Natural killer cell (primary cell): ENCODE measurements around the gene C2CD2. TPM values are rescaled to one million over a fixed set of nuclear protein-coding genes. Genes with fewer than 3 reads are reported as not detected.

Experiments
- ATAC-seq, 3 donors: fragments of 150-1000 bp in 2 of 3; fragments of 200-7000 bp in 1 of 3; cut with Tn5 transposase; 1 replicate in 1 of 3; 2 replicates in 2 of 3; pipeline ENCODE4 v1.10.0; 2021; ENCODE audit warnings: mild to moderate bottlenecking in 2 of 3, moderate library complexity in 2 of 3
- DNase-seq, 2 donors: peaks; one replicate each; pipeline versions ENCODE4 v3.0.0 to v3.0.0-alpha.2; 2013 to 2021; ENCODE audit warnings: mixed read lengths in 1 of 2
- H3K27ac ChIP-seq: one replicate; pipeline ENCODE4 v1.5.1; 2013; ENCODE audit warnings: mild to moderate bottlenecking, low read length
- H3K27me3 ChIP-seq: one replicate; pipeline ENCODE4 v1.6.1; 2013; ENCODE audit warnings: low read length; ENCODE audit not compliant: control insufficient read depth, insufficient read depth
- H3K36me3 ChIP-seq: one replicate; pipeline ENCODE4 v1.6.1; 2013; ENCODE audit warnings: low read length; ENCODE audit not compliant: control insufficient read depth, insufficient read depth
- H3K4me1 ChIP-seq: one replicate; pipeline ENCODE4 v1.6.1; 2013; ENCODE audit warnings: low read length; ENCODE audit not compliant: control insufficient read depth, insufficient read depth
- H3K4me3 ChIP-seq: one replicate; pipeline ENCODE4 v1.5.1; 2013; ENCODE audit warnings: low read length
- H3K9me3 ChIP-seq: one replicate; pipeline ENCODE4 v1.6.1; 2013; ENCODE audit warnings: low read length; ENCODE audit not compliant: control insufficient read depth, insufficient read depth
- H3K27ac Mint-ChIP-seq, 2 donors: one replicate each; pipeline ENCODE4 v1.8.0; 2022; ENCODE audit warnings: mild to moderate bottlenecking in 2 of 2, mixed read lengths in 2 of 2, moderate library complexity in 1 of 2
- H3K27me3 Mint-ChIP-seq, 2 donors: one replicate each; pipeline ENCODE4 v1.8.0; 2022; ENCODE audit warnings: low read depth in 2 of 2, mixed read lengths in 2 of 2
- H3K36me3 Mint-ChIP-seq: one replicate; pipeline ENCODE4 v1.8.0; 2022; ENCODE audit warnings: mixed read lengths
- H3K4me1 Mint-ChIP-seq, 2 donors: one replicate each; pipeline ENCODE4 v1.8.0; 2022; ENCODE audit warnings: mixed read lengths in 2 of 2
- H3K4me3 Mint-ChIP-seq: one replicate; pipeline ENCODE4 v1.8.0; 2022; ENCODE audit warnings: mild to moderate bottlenecking, moderate library complexity, mixed read lengths
- H3K9me3 Mint-ChIP-seq, 2 donors: one replicate each; pipeline ENCODE4 v1.8.0; 2022; ENCODE audit warnings: mixed read lengths in 2 of 2
- CTCF ChIP-seq: fragments of 200-600 bp; IDR thresholded peaks from one replicate; pipeline ENCODE4 v1.8.0; 2022; ENCODE audit warnings: antibody characterized with exemption
- WGBS: methylation state at CpG from one replicate; pipeline ENCODE4 v1.1.7; 2013; ENCODE audit warnings: missing lambda C conversion rate; ENCODE audit not compliant: insufficient coverage; 5-methylcytosine and 5-hydroxymethylcytosine counted together
- intact Hi-C: fragments of 100-400 bp; cut with micrococcal nuclease; formaldehyde crosslinking; loops from one replicate; pipeline ENCODE4 v1.14.2; 2022
- total RNA-seq, 4 donors: library from RNA; stranded (reverse); fragments of 120-200 nt in 1 of 4; gene quantifications; one replicate each; pipeline versions ENCODE4 v1.2.3 to v1.2.4, GENCODE V29; 2013 to 2022

The C2CD2 gene
- total RNA-seq, 3 donors from 2014 or later (not counting 1 experiment from before 2014, with no cell fraction given): 2.1 to 10.1 (median 8.9) TPM

- Histone ChIP-seq H3K27me3 (no peaks in the 10 kb centered on the region), H3K9me3 (no peaks in the 10 kb centered on the region), H3K4me3 (no peak overlapping the region), H3K27ac (no peak overlapping the region), H3K4me1 (no peaks in the 10 kb centered on the region), H3K36me3 (peaks cover 6% of the 10 kb centered on the region)
- 94% methylated on average over 19 of the region's 21 CpGs for WGBS
- Mint-ChIP-seq H3K36me3 (peaks cover 9% of the 10 kb centered on the region), H3K27ac (no peak overlapping the region), H3K4me1 (no peaks in the 10 kb centered on the region), H3K27me3 (no peaks in the 10 kb centered on the region), H3K9me3 (peaks cover 3 to 6% of the 10 kb centered on the region in 2 donors), H3K4me3 (no peak overlapping the region)
- DNase-seq (no peak), ATAC-seq (no peak)
- no peak for TF ChIP-seq CTCF
- intact Hi-C loops: no loop called here
Observed at GRCh38 chr21:41845310-41846032, 108.3 kb downstream of the C2CD2 start.

GRCh38 chr21:41843584-41843983 is 110.2 kb downstream of the C2CD2 start:
- intact Hi-C loops: no loop called here

DNA sequence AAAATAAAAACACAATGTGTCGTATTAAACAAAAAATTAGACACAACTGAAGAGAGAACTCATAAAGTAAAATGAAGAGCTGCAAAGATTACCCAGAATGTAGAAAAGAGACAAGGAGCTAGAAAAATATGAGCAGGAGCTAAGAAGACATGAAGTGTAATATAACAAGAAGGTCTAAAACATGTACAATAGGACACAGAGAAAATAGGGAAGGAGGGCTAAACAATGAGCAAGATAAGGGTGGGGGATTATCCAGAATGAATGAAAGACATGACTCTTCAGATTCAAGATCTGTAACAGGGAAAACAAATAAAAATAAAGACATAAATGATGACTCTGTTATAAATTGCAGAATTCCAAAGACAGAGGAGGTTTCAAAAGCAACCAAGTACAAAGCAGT is 112.9 kb downstream of the C2CD2 start:
- no peaks in the 10 kb centered on the region for H3K27me3 ChIP-seq
- no peak for DNase-seq
- no peaks in the 10 kb centered on the region for H3K4me1 ChIP-seq
- peaks cover 24% of the 10 kb centered on the region for H3K36me3 ChIP-seq
- no peak overlapping the region for H3K4me3 ChIP-seq
- TF ChIP-seq CTCF: no peak
- no peak overlapping the region for H3K27ac ChIP-seq
- no peak for ATAC-seq
- Mint-ChIP-seq H3K36me3 (peaks cover 19% of the 10 kb centered on the region), H3K4me3 (no peak overlapping the region), H3K27me3 (no peaks in the 10 kb centered on the region), H3K9me3 (peaks cover 3 to 8% of the 10 kb centered on the region in 2 donors), H3K27ac (no peak overlapping the region), H3K4me1 (no peaks in the 10 kb centered on the region)
- no peaks in the 10 kb centered on the region for H3K9me3 ChIP-seq
- intact Hi-C loops: no loop called here
- no CpG with 5 or more reads among the region's 1 CpG for WGBS

More at GRCh38 chr21:41843584-41843983, 110.2 kb downstream of the C2CD2 start:
- 95% methylated on average over 2 of the region's 2 CpGs for WGBS
- H3K4me1 ChIP-seq: no peaks in the 10 kb centered on the region
- no peak overlapping the region for H3K27ac Mint-ChIP-seq
- no peak overlapping the region for H3K27ac ChIP-seq
- H3K4me3 ChIP-seq: no peak overlapping the region
- ATAC-seq (no peak), DNase-seq (no peak)
- H3K36me3 Mint-ChIP-seq: peaks cover 11% of the 10 kb centered on the region
- TF ChIP-seq CTCF: no peak
- H3K9me3 Mint-ChIP-seq: peaks cover 3 to 8% of the 10 kb centered on the region in 2 donors
- no peaks in the 10 kb centered on the region for H3K27me3 ChIP-seq
- H3K9me3 ChIP-seq: no peaks in the 10 kb centered on the region
- H3K4me1 Mint-ChIP-seq: no peaks in the 10 kb centered on the region
- H3K4me3 Mint-ChIP-seq: no peak overlapping the region
- H3K36me3 ChIP-seq: peaks cover 12% of the 10 kb centered on the region
- H3K27me3 Mint-ChIP-seq: no peaks in the 10 kb centered on the region
